Measurements from ENCODE around the gene FREY1.

DNA sequence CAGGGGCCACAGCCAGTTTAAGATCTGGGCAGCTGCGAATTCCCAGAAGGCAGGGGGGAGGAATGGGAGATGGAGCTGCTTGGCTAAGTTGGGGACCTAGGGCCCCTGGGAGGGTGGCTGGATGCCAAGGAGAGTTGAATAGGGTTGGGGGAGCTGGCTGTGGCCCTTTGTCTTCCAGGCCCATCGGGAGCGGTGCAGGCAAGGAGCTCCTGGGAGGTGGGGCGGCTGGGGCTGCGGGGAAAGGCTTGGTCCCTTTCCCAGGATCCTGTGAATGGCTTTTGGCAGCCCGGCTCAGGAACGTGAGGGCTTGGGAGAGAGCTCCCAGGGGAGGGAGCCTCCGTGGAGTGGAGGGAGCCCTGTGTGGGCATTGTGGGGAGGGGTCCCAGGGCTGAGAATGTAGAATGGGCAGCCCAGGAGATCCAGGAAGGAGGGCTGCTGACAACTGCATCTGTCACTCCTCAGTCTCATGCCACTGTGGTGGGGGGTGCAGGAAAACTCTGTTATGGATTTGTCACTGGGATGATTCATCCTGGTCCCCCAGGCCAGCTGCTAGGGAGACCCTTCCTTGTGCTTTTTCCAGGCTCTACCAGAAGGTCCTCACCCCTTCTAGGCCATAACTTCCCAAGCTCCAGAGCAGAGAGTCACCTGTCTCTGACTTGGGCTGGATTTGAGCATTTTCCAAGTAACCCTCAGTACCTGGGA is 6.0 kb downstream of the FREY1 start:
- TF ChIP-seq POLR2A (IDR thresholded peaks at IDR 0.05; ENCODE audit: low read depth) (no peak), CTCF (IDR thresholded peaks at IDR 0.05) (no peak), POLR2AphosphoS5 (IDR thresholded peaks at IDR 0.05) (no peak), EP300 (IDR thresholded peaks at IDR 0.05) (no peak)

All from esophagus muscularis mucosa (tissue), 4 donors.